GM19455 (cell line): Measurements from ENCODE around the gene HYCC1.
"Not testable (repeated sequence)": the region's sequence is repeated elsewhere in the genome, so short reads cannot be mapped to it uniquely, and the experiment has no call there.

Experiments
- ATAC-seq: cut with Tn5 transposase; IDR thresholded peaks from one replicate; pipeline ENCODE4 v1.9.1; 2021; ENCODE audit not compliant: unreplicated experiment

Gene HYCC1

GRCh38 chr7:22989643-22990587 lies 24.0 kb downstream of the HYCC1 start:
- no peak for ATAC-seq

GRCh38 chr7:22985436-22985835 lies 28.5 kb downstream of the HYCC1 start:
- ATAC-seq = no peak

GRCh38 chr7:22983257-22983855 lies 30.6 kb downstream of the HYCC1 start:
- no peak for ATAC-seq

- ATAC-seq = no peak
Observed at GRCh38 chr7:22980422-22980821, 33.5 kb downstream of the HYCC1 start.

- no peak for ATAC-seq
Observed at GRCh38 chr7:22979861-22980260, 34.1 kb downstream of the HYCC1 start.

- no peak for ATAC-seq
Observed at GRCh38 chr7:22979251-22979650, 34.7 kb downstream of the HYCC1 start.

- ATAC-seq = not testable (repeated sequence)
Observed at GRCh38 chr7:22974636-22975035, 39.3 kb downstream of the HYCC1 start.

GRCh38 chr7:22972207-22972606 lies 41.7 kb downstream of the HYCC1 start:
- ATAC-seq = no peak

GRCh38 chr7:22969010-22969431 lies 44.9 kb downstream of the HYCC1 start:
- no peak for ATAC-seq
